Hematopoietic multipotent progenitor cell treated with erythropoietin and hydrocortisone succinate and interleukin-3 and kit ligand, for 15 days (in vitro differentiated cells): ENCODE measurements around the gene MTRFR.
"Not testable (repeated sequence)": the region's sequence is repeated elsewhere in the genome, so short reads cannot be mapped to it uniquely, and the experiment has no call there.

Source experiments
- DNase-seq: peaks from one replicate; pipeline ENCODE4 v3.0.0-alpha.2; 2015; ENCODE audit warnings: low spot score

The MTRFR gene

DNA sequence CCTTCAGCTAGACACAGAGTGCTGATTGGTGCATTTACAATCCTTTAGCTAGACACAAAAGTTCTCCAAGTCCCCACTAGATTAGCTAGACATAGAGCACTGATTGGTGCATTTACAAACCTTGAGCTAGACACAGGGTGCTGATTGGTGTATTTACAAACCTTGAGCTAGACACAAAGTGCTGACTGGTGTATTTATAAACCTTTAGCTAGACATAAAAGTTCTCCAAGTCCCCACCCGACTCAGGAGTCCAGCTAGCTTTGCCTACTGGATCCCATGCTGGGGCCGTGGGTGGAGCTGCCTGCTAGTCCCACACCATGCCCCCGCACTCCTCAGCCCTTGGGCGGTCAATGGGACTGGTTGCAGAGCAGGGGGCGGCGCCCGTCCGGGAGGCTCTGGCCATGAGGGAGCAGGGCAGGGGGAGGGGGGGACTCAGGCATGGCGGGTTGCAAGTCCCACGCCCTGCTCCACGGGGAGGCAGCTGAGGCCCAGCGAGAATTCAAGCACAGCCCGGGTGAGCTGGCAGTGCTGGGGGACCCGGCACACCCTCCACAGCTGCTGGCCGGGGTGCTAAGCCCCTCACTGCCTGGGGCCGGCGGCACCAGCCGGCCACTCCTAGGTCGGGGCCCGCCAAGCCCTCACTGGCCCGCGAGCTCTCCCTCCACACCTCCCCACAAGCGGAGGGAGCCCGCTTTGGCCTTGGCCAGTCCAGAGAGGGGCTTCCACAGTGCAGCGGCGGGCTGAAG is 15.9 kb downstream of the MTRFR start:
- not testable (repeated sequence) for DNase-seq

DNA sequence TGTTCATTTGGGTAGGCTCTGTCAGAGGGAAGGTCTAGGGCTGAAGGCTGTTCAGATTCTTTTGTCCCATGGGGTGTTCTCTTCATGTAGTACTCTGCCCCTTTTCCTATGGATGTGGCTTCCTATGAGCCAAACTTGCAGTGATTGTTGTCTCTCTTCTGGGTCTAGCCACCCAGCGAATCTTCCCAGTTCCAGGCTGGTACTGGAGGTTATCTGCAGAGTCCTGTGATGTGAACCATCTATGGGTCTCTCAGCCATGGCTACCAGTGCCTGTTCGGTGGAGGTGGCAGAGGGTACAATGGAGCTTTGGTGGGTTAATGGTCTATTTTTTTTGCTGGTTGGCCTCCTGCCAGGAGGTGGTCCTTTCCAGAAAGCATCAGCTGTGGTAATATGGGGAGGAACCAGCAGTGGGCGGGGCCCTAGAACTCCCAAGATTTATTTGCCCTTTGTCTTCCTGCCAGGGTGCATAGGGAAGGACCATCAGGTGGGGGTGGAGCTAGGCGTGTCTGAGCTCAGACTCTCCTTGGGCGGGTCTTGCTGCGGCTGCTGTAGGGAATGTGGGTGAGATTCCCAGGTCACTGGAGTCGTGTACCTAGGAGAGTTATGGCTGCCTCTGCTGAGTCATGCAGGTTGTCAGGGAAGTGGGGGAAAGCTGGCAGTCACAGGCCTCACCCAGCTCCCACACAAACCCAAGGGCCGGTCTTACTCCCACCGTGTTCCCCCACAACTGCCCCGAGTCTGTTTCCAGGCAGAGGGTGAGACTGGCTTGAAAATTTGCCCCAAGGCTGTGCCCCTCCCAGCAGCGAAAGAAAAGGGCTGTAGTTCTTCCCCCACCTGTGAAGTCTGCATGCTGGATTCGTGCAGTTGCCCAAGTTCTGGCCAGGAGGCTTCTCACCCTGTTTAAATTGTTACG is 17.5 kb downstream of the MTRFR start:
- DNase-seq: no peak

DNA sequence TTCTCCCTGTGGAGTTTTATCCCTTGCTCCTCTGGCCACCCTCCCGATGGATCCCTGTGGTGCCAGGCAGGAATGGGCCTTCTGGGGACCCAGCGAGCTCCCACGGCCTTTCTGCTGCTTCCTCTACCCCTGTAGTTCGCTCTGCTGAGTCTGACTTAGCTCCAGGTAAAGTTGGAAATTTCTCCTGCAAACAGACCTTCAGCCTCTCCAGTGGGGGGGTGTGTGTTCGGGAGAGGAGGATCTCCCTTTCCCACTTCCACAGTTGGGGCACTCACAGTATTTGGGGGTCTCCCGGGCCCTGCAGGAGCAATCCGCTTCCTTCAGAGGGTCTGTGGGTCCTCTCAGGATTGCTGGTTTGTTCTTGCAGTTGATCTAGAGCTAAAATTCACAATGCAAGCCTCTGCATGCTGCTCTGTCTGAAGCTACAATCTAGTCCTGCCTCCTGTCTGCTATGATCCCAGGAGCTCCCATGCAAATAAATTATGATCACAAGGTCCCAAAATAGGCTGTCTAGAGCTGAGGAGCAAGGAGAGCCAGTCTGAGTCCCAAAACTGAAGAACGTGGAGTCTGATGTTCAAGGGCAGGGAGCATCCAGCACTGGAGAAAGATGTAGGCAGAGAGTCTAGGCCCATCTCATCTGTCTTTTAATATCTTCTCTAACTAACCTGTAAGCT is 18.3 kb downstream of the MTRFR start:
- DNase-seq: no peak

DNA sequence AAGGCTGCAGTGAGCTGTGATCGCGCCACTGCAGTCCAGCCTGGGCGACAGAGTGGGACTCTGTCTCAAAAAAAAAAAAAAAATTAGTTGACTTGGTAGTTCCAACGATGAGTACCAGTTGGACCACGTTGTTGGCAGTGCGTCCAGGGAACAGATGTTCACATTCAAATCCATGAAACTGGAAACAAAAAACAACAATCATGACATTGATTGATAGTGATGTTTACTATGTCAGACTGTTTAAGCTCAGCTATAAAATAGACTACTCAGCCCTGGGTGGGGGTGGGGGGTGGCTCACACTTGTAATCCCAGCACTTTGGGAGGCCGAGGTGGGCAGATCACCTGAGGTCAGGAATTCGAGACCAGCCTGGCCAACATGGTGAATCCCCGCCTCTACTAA is 19.1 kb downstream of the MTRFR start:
- not testable (repeated sequence) for DNase-seq

DNA sequence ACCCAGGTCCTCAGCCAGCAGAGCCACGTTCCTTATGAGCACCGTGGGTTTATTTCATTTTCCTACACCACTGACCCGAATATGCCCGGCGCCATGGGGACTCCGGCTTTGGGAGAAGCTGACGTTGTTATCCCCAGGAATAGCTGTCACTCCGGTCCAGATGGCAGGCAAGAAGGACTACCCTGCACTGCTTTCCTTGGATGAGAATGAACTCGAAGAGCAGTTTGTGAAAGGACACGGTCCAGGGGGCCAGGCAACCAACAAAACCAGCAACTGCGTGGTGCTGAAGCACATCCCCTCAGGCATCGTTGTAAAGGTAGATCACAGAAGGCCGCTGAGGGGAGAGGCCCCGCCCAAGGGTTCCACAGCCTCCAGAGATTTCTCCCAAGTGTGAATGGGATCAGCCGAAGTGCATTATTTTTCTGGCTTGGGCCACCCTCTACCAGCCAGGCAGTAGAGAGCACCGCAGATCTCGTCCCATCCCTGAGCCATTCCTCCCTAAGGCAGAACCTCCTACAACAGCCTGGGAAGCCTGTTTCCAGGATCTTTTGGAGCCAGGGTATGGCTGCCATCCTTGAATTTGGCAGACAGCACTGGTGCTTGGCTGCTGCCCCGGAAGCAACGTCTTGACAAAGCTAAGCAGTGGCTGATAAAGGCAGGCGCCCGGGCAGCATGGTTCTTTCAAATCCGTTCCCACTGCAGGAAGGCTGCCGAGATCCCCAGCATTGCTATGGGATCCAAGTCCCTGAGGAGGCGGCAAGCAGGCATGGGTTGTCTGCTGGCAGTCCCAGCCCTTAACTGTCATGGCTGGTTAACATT is 20.6 kb downstream of the MTRFR start:
- DNase-seq: no peak

DNA sequence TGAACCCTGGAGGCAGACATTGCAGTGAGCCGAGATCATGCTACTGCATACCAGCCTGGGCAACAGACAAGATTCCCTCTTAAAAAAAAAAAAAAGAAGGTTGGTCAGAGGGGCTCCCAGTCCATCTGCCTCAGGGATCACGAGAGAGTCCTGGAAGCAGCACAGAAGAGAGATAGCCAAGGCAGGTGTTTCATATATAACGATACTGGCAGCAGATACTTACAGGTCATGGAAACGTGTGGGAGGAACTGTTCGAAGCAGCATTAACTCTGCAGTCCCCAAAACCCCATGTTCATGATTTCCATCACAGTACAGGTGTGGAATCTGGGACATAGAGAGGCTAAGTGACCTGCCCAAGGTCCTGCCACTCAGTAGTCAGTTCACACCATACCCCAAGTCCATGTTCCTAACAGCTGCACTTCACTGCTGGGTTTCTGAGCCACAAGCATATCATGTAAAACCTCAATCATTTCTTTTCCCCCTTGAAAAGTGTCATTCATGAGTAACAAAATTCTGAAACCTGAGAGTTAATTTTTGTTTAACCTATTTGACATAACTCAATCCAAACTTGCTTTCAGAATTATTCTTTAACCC is 21.7 kb downstream of the MTRFR start:
- no peak for DNase-seq

DNA sequence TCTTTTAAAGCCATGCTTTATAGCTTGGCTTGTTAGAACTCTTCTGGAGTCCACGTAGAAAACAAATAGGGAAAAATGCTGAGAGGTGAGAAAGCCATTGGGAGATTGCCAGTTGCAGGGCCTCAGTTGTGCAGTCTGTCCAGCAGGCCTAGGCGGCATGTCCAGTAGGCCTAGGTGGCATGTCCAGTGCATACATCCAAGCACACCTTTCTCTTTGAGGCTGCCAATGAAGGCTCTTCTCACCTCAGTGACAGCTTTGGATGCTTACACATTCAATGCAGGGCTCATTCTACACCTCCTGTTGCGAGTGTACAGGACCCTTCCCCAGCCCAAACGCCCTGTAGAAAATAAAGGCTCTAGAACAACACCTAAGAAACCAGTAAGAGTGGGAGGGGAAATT is 25.4 kb downstream of the MTRFR start:
- DNase-seq: no peak

DNA sequence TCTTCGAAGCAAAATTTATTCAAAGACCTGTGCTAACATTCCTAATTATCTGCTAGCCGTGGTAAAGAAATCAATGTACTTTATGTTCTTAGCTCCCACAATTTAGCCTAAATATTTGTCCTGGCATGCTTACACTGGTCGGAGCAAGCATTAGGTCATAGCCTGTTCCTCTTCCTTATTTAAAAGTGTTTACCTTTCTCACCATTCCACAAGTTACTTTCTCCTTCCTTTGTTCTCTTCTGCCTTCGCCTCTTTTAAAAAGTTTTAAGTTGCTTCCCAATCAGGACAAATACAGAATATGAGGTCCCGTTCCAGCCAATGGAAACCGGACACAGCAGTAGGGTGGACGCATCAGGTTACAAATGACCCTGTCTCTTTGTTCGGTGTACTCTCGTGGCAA is 26.8 kb downstream of the MTRFR start:
- DNase-seq: no peak

DNA sequence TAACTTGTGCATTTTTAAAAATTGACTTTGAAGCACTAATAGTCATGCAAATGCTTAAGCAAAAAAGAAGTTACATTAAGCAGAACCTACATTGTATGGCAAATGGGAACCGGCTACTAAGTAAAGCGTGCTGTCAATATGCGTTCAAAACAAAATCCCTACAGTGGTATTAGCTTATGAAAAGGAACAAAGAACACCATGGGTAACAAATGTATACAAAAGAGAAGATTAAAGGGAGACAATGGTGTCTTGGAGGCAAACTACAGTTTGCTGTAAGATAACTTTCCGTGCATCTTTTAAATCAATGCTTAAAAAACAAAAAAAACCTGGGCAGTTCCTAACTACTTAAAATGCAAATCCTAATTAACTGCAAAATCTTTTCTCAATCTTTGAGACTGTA is 28.0 kb downstream of the MTRFR start:
- no peak for DNase-seq

DNA sequence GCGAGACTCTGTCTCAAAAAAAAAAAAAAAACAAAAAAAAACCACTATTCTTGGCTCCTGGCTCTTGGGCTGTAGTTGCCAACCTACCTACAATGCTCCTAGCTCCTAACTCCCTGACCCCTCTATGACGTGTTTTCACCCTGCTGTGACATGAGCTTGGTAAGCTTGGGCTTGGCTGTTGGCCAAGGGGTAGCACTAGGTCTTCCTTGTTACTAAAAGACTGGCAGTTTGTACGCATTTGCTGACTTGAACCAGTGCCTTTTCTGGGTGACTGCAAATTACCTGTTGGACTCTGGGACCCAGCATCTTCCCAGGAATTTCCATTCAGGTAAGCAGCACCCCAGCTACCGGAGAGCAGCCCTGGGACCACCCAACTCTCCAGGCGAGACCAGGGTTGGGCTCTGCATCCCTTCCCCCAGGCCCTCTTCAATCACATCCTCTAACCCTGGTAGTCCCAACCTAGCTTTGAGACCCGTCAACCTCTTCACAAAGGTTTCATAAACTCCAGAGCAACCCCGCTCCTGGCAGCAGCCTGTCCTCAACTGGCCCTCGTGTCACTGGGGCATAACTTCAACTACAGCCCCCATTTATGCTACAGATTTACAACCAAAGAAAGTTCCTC is 30.1 kb downstream of the MTRFR start:
- DNase-seq: no peak

DNA sequence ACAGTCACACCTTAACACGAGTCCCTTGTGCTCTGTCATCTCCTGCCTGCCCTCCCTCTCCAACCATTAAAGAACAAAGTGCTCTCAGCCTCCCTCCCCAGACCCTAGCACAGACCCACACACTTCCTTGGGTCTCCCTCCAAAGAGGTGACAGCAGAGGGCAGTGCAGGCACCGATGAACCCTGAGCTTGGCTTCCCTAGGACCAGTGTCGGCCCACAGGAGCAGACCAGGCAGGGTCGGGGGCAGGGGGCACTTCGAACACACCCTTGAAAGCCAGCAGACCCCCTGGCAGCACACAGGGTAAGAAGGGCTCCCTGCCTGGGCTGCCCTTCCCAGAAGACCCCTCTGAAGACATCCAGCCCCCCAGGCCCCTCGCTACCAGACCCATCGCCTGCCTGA is 31.4 kb downstream of the MTRFR start:
- DNase-seq: no peak

DNA sequence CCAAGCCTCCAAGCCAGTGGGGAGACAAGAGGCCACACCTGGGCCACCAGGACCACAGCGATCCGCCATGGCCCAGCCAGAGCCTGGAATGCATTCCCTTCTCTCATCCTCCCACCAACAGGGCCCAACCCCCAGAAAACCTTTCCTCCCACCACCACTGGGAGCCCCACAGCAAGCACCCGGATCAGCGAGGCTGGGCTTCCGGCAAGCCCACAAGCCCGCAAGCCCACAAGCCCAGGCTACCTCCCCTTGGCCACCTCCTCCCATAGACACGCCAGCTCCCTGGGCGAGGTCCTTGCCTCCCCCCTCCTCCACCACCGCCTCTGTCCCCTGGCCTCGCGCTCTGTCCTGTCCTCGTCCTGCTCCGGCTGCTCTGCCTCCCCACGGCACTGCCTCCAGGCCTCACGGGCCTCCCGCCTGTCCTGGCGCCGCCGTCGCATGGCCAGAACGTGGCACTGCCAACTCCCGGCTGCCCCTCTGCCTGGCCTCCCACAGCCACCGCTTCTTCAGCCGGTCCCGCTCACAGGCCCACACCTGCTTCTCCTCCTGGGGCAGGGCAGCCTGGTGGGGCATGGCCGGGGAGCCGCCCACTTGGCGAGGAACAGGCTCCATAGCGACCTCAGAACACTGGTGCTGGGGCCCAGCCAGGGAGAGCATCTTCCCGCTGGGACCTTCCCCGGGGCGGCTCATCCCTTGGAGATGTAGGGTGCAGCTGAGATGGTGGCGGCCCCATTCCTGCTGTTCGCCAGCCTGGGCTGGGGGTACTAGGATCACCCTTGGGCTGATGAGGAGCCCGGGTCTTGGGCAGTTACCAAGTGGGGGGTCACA is 32.8 kb downstream of the MTRFR start:
- no peak for DNase-seq

DNA sequence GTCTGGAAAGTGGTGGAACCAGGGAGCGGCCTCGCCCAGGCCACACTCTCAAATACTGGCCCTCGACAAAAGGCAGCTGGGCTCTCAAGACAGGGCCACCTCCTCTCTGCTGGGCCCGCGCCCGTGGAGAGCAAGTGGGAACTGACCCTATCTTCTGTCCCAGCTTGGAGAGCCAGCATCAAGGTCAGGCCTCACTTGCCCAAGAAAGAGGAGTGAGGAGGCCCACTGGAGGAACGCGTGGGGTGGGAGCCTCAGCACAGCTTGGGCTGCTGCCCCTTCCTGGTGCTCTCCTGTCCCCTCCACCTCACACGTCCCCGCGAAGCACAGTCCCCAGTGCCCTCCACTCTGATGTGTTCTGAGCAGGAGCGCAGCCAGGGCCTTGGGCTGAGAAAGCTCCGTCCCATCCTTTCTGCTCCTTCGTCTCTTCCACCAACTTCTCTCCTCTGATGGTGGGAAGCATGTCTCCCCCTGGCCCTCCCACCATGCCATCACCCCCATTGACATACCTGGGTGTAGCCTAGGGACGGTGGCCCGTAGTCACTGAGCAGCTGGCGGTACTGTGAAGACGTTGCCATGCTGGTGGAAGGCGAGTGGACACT is 33.5 kb downstream of the MTRFR start:
- DNase-seq: no peak

DNA sequence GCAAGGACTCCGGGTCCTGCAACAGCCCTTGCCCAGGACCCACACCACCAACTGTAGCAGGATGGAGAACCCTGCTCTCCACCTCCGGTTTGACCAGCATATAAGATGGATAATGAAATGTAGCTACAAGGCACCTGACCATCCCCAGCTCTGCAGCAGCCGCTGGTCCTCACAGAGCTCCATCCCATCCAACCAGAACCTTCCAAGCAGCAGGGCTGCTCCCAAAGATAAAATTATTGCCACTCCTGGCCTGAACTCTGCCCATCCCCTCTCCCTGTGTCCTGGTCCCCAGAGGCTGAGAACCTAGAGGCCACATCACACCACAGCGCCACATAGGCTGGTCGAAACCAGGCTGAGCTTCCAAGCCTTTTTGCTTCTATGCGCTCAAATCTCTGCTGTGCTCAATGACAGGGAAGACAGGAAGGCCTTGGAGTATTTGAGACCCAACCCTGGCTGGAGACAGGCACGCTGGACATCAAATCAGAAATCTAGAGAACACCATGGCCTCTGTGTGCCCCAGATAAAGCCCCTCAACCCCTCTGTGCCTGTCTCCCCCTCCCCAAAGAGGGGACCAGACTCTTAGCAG is 34.2 kb downstream of the MTRFR start:
- no peak for DNase-seq

DNA sequence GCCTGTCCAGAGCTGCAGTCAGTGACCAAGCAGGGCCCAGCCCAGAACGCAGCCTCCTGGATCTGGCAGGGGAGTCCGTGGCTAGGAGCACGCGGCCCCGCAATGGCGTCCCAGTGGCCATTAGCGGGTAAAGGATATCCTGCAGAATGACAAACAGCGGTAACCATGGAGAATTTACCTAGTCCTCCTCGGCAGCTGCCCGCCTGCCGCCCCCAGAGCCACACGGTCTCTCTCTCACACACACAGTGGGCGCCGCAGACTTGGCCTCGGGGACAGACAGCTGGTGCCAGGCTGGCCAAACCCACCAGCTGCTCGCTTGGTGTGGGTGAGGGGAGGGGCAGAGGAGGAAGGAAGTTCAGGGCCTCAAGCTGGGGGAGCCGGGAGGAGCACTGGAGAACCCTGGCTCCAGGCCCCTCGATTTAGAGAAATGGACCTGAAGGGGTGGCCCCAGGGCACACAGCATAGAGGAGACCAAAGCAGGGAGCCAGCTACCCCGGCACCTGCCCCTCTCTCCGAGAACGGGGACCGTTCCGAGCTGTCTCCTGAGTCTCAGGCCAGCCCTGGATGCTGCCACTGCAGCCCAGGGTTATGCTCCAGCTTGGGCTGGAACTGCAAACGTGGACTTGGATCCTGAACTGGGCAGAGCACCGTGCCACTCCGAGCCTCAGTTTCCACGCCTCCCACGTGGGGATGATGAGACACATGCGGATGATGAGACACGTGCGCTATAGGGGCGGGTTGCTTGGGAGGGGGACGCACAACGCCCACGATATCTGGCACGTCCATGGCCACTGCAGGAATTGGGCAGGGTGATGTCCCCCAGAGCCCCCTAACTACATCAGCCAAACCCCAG is 35.0 kb downstream of the MTRFR start:
- no peak for DNase-seq

DNA sequence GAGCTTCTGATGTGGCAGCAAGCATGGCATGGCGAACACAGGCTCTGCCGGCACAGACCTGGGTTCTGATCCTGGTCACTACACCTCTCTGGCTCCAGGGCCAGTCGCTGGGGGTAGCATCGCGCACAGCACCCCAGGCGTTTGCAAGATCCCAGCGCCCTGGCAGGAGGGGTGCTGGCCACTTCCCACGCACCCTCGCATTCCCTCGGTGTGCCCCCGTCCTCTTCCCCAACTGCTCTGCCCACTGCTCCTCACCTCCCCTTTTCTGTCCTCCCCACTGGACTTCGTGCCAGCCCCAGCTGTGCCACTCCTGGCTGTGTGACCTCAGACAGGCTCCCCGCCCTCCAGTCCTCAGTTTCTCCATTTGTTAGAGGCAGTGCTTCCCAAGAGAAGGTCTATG is 35.6 kb downstream of the MTRFR start:
- no peak for DNase-seq

DNA sequence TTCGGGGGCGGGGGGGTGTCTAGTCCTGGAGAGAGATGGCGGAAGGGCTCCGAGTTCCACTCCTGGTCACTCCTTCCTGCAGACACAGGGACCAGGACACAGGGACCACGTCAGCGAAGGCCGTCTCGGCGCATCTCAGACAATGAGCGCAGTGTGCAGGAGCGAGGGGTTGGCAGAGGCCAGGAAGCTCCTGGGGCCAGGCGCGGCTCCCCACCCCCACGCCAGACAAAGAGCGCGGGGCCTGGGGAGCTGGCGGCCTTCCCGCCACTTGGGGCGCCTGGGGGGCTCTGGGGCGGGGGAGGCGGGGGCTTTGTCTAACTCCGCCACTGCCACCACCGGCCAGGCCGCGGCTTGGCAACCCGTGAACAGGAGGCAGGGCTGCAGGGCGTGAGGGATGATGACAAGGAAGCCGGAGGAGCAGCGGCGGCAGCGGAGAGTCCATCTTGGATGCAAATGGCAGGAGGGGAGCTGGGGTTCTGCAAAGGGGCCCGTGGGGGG is 36.2 kb downstream of the MTRFR start:
- DNase-seq: no peak

DNA sequence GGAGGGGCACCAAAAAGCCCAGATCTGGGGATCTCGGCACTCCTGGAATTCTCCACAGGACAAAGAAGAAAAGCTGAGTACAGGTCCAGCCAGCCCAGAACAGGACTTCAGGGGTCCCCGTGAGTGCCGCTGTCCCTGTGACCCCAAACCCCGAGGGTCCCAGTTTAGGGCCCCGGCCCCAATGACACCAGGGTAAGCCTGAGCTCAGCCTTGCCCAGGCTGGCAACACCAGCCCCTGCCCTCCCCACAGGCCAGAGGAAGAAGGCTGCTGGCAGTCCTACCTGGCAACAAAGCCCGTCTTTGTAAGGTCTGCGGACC is 36.6 kb downstream of the MTRFR start:
- DNase-seq: no peak
